ENCODE results near the gene KCNIP1. TPM values are rescaled to one million over a fixed set of nuclear protein-coding genes. Genes with fewer than 3 reads are reported as not detected.

The KCNIP1 gene
- total RNA-seq, 2 donors from 2014 or later, result 0.79 to 1.00 TPM

GRCh38 chr5:170501361-170501760, 2.5 kb upstream of the KCNIP1 start:
- DNase-seq (ENCODE audit: low spot score), result no peak
- intact Hi-C loops (cut with DNase I), result no loop called here

GRCh38 chr5:170501931-170502330, 1.9 kb upstream of the KCNIP1 start:
- DNase-seq (ENCODE audit: low spot score), result no peak
- intact Hi-C loops (cut with DNase I), result no loop called here

GRCh38 chr5:170504616-170505266, 921 bp downstream of the KCNIP1 start:
- DNase-seq (ENCODE audit: low spot score), result no peak
- intact Hi-C loops (cut with DNase I), result no loop called here

- no peak for DNase-seq (ENCODE audit: low spot score)
- intact Hi-C loops (cut with DNase I), result no loop called here
Observed at GRCh38 chr5:170508036-170508435, 4.2 kb downstream of the KCNIP1 start.

- intact Hi-C loops (cut with DNase I), result no loop called here
- no peak for DNase-seq (ENCODE audit: low spot score)
Observed at GRCh38 chr5:170508660-170509347, 5.0 kb downstream of the KCNIP1 start.

- intact Hi-C loops (cut with DNase I), result no loop called here
- DNase-seq (ENCODE audit: low spot score), result no peak
Observed at GRCh38 chr5:170509348-170509660, 5.5 kb downstream of the KCNIP1 start.

- intact Hi-C loops (cut with DNase I), result no loop called here
- no peak for DNase-seq (ENCODE audit: low spot score)
Observed at GRCh38 chr5:170510126-170510525, 6.3 kb downstream of the KCNIP1 start.

- intact Hi-C loops (cut with DNase I), result no loop called here
- no peak for DNase-seq (ENCODE audit: low spot score)
Observed at GRCh38 chr5:170510559-170510958, 6.7 kb downstream of the KCNIP1 start.

- intact Hi-C loops (cut with DNase I), result no loop called here
- DNase-seq (ENCODE audit: low spot score), result no peak
Observed at GRCh38 chr5:170511551-170512258, 7.9 kb downstream of the KCNIP1 start.

- no peak for DNase-seq (ENCODE audit: low spot score)
- intact Hi-C loops (cut with DNase I), result no loop called here
Observed at GRCh38 chr5:170513856-170514525, 10.2 kb downstream of the KCNIP1 start.

- intact Hi-C loops (cut with DNase I), result no loop called here
- DNase-seq (ENCODE audit: low spot score), result no peak
Observed at GRCh38 chr5:170517411-170517810, 13.6 kb downstream of the KCNIP1 start.

- DNase-seq (ENCODE audit: low spot score), result no peak
- intact Hi-C loops (cut with DNase I), result no loop called here
Observed at GRCh38 chr5:170518277-170518676, 14.5 kb downstream of the KCNIP1 start.

GRCh38 chr5:170519549-170519948, 15.7 kb downstream of the KCNIP1 start:
- no peak for DNase-seq (ENCODE audit: low spot score)
- intact Hi-C loops (cut with DNase I), result no loop called here

- no peak for DNase-seq (ENCODE audit: low spot score)
- intact Hi-C loops (cut with DNase I), result no loop called here
Observed at GRCh38 chr5:170520372-170520771, 16.6 kb downstream of the KCNIP1 start.

- DNase-seq (ENCODE audit: low spot score), result no peak
- intact Hi-C loops (cut with DNase I), result no loop called here
Observed at GRCh38 chr5:170522211-170523141, 18.7 kb downstream of the KCNIP1 start.

- intact Hi-C loops (cut with DNase I), result no loop called here
- DNase-seq (ENCODE audit: low spot score), result no peak
Observed at GRCh38 chr5:170523142-170523551, 19.3 kb downstream of the KCNIP1 start.

- intact Hi-C loops (cut with DNase I), result no loop called here
- DNase-seq (ENCODE audit: low spot score), result no peak
Observed at GRCh38 chr5:170523830-170524229, 20.0 kb downstream of the KCNIP1 start.

GRCh38 chr5:170524576-170524975, 20.8 kb downstream of the KCNIP1 start:
- no peak for DNase-seq (ENCODE audit: low spot score)
- intact Hi-C loops (cut with DNase I), result no loop called here

All from posterior vena cava (tissue), 2 donors.